ENCODE measurements around the gene IL19. TPM values are rescaled to one million over a fixed set of nuclear protein-coding genes. Genes with fewer than 3 reads are reported as not detected.

The IL19 gene
- polyA plus RNA-seq, 3 donors from 2014 or later, result not detected

DNA sequence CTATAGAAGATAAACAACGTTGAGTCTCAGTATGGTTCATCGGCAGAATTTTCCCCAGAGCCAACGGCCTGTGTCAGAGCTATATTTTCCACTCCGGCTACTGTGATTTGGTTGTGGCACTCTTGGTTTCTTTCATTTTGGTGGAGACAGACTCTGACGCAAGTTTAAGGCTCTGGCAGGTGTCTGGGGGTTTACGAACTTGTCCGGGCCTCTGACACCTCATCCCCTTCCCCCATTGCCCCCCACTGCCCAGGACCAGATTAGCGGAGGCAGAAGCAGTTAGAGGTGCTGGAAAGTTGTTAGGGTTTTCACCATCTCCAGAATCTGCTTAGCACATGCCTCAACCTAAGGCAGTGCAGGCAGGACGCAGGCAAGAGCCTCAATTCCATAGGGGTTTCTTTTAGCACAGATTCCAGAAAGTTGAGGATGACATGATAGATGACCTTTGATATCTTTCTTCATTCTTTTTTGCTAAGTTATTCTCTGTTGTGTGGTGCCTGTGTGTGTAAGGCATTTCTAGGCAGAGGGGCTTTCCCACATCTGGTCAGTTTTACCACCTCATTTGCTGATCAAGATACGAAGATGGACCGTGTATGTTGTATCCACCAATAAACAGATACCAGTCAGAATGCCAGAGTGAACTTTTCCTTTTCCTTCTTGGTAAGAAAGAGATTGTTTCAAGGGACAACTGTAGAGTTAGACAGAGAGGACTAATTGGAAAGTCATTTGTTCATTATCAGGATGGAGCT is 20.1 kb downstream of the IL19 start:
- Mint-ChIP-seq H3K4me1 (peaks cover 38 to 43% of the 10 kb centered on the region in 2 donors), H3K9me3 (no peaks in the 10 kb centered on the region), H3K27ac (no peak overlapping the region), H3K36me3 (no peaks in the 10 kb centered on the region), H3K4me3 (peak overlapping the region in 1 of 5 donors; percentile 30), H3K27me3 (ENCODE audit: low read depth in 3 of 3) (peaks cover 13 to 19% (median 16%) of the 10 kb centered on the region in 3 donors)
- DNase-seq, result no peak

DNA sequence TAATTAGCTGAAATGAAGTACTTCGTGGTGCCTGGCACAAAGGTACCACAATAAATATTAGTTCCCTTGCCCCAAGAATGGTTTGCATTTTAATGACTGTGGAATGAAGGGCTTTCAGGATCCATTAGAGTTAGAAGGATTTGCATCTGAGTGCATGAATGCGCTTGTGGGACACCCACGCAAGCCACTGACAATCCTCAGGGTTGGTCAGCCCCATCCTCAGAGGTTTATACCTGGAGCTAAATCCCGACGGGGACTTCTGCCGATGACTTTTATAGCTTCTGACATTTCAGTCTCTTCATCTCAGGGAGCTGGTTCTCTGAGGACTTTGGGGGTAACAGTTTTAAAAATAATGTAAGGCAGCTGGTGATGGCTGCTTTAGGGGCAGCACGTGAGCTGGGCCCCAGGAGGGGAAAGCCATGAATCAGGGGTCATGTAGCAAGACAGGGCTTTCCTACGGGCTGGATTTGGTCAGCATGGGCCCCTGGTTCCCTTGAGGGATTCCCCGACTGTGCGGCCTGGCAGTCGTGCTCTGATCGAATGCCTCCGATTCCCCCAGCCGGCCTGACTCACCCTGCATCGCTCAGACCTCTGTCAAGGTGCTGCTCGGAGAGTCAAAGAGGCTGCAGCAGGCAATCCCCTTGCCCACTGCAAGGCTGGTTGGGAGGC is 22.5 kb downstream of the IL19 start:
- Mint-ChIP-seq H3K36me3 (no peaks in the 10 kb centered on the region), H3K27ac (no peak overlapping the region), H3K4me3 (no peak overlapping the region), H3K27me3 (ENCODE audit: low read depth in 3 of 3) (peaks cover 8 to 19% (median 13%) of the 10 kb centered on the region in 3 donors), H3K9me3 (no peaks in the 10 kb centered on the region), H3K4me1 (peaks cover 20 to 21% of the 10 kb centered on the region in 2 donors)
- no peak for DNase-seq

DNA sequence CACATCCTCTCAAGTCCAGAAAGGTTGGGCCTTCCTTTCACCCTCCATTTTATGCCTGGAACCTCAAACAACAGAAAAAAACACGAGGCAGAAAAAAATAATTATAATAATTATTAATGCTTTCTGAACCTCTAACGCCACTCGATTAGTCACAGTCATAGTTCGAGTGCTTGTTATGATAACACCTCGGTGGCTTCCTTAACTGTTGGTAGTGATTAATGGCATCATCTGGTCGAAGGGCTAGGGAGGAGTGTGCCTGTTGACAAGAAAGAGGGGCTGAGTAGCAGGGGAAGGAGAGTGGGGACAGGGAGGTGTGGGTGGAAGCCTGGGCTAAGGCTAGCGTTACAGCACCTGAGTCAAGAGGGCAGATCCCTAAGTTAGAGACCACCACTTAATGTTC is 23.0 kb downstream of the IL19 start:
- no peaks in the 10 kb centered on the region for H3K9me3 Mint-ChIP-seq
- peaks cover 7 to 19% (median 13%) of the 10 kb centered on the region in 3 donors for H3K27me3 Mint-ChIP-seq (ENCODE audit: low read depth in 3 of 3)
- no peak for DNase-seq
- no peak overlapping the region for H3K27ac Mint-ChIP-seq
- no peaks in the 10 kb centered on the region for H3K36me3 Mint-ChIP-seq
- H3K4me1 Mint-ChIP-seq, result peaks cover 19 to 20% of the 10 kb centered on the region in 2 donors
- H3K4me3 Mint-ChIP-seq, result no peak overlapping the region

DNA sequence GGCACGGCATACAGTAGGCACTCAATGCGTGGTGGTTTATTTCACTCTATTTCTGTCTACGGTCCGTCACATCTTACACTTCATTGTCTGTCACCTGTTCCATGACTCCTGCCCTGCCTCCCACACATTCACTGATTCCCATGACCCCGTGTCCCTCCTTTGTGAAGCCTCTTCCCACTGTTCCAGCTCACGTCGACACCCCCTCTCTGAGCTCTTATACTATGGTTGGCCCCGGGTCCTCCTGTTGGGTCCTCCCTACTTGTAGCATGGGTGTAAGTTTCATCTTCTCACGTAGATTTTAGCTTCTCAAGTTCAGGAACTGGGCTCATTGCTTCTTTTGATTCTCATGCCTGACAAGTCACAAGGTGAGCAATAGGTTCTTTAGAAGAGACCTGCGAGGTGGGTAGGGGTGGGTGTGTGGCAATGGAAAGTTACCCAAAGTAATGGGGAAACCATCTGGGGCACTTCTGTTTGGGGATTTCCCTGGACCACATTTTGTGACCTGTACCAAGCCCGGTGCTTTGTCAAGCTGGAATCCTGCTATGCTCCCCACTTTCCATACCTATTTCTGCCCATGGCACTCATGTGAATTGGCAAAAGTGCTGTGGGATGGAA is 23.8 kb downstream of the IL19 start:
- Mint-ChIP-seq H3K27me3 (ENCODE audit: low read depth in 3 of 3) (peaks cover 7 to 17% (median 8%) of the 10 kb centered on the region in 3 donors), H3K4me3 (no peak overlapping the region), H3K4me1 (peaks cover 19 to 20% of the 10 kb centered on the region in 2 donors), H3K9me3 (no peaks in the 10 kb centered on the region), H3K27ac (no peak overlapping the region), H3K36me3 (no peaks in the 10 kb centered on the region)
- DNase-seq, result no peak

DNA sequence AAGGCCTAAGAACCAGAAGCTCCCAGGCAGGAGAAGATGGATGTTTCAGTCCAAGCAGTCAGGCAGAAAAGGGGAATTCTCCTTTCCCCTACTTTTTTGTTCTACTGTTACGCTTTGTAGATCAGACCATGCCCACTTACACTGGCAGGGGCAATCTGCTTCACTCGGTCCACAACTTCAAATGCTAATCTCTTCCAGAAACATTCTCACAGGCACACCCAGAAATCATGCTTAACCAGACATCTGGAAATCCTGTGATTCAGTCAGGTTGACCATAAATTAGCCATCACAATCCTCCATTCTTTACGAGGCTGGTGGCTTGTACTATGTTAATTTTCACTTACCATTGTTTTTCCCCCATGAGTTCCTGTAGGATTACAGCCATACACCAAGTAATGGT is 25.5 kb downstream of the IL19 start:
- no peaks in the 10 kb centered on the region for H3K36me3 Mint-ChIP-seq
- no peak for DNase-seq
- H3K4me3 Mint-ChIP-seq, result no peak overlapping the region
- H3K27me3 Mint-ChIP-seq (ENCODE audit: low read depth in 3 of 3), result peaks cover 7 to 8% (median 7%) of the 10 kb centered on the region in 3 donors
- no peaks in the 10 kb centered on the region for H3K9me3 Mint-ChIP-seq
- no peak overlapping the region for H3K27ac Mint-ChIP-seq
- peaks cover 13 to 14% of the 10 kb centered on the region in 2 donors for H3K4me1 Mint-ChIP-seq

DNA sequence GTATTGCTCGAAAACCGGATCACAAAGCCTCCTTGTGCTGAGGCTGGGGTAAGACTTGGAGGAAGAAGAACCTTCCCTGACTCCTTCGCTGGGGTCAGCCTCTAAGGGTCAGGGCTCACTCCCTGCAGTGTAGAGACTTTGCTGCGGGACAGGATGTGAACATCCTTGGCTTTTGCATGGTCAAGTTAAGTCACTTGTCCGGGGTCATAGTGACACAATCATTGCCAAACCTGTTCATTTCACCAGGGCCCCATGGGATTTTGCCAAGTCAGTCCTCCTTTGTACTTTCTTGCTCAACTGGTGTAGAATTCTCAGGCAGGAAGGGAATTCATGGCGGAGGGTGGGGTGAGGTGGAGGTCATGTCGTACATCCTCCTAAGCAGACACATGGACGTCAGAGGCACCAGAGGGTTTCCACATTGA is 26.4 kb downstream of the IL19 start:
- H3K4me1 Mint-ChIP-seq, result peaks cover 5 to 7% of the 10 kb centered on the region in 2 donors
- no peak for DNase-seq
- no peak overlapping the region for H3K4me3 Mint-ChIP-seq
- H3K27me3 Mint-ChIP-seq (ENCODE audit: low read depth in 3 of 3), result peaks cover 5 to 12% (median 12%) of the 10 kb centered on the region in 3 donors
- H3K36me3 Mint-ChIP-seq, result peaks cover 0 to 7% (median 0%) of the 10 kb centered on the region in 3 donors
- H3K9me3 Mint-ChIP-seq, result no peaks in the 10 kb centered on the region
- no peak overlapping the region for H3K27ac Mint-ChIP-seq

DNA sequence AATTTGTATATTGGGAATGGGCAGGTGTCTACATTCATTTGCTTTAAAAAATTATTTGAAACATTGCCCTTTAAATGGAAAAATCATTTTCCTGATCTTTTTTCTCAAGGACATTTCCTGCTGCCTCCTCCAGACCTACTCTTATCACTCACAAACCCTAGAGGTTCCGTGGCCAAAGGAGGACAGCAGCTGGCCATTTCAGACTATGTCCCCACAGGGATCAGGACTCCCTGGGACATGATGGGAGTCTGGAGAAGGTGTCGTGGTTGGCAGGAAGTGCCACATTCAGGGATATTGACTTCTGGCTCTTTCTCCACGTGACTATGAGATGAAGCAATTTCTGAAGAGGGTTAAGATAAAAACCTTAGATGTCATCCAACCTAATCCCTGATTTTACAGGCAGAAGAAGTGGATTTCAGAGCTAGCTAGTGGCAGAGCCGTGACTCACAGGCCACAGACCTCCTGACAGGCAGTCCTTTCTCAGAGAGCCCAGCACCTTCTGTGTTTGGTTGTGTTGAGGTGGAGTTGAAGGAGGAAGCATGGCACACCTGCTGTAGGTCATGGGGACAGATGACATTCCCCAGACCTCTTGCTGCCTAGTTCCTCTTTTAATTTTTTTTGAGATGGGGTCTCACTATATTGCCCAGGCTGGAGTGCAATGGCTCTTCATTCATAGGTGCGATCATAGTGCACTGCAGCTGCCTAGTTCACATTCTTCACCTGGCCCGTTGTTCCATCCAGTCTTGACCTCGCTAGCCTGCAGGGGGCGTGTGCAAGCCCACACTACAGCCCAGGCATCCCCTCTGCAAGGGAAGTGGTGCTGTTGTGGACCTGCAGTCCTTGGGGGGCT is 27.2 kb downstream of the IL19 start:
- Mint-ChIP-seq H3K4me3 (no peak overlapping the region), H3K27ac (no peak overlapping the region), H3K36me3 (peaks cover 0 to 7% (median 0%) of the 10 kb centered on the region in 3 donors), H3K27me3 (ENCODE audit: low read depth in 3 of 3) (peaks cover 5 to 12% (median 12%) of the 10 kb centered on the region in 3 donors), H3K9me3 (no peaks in the 10 kb centered on the region), H3K4me1 (peaks cover 0 to 3% of the 10 kb centered on the region in 2 donors)
- DNase-seq, result peak in 2 of 3 donors; percentile 26 to 28

DNA sequence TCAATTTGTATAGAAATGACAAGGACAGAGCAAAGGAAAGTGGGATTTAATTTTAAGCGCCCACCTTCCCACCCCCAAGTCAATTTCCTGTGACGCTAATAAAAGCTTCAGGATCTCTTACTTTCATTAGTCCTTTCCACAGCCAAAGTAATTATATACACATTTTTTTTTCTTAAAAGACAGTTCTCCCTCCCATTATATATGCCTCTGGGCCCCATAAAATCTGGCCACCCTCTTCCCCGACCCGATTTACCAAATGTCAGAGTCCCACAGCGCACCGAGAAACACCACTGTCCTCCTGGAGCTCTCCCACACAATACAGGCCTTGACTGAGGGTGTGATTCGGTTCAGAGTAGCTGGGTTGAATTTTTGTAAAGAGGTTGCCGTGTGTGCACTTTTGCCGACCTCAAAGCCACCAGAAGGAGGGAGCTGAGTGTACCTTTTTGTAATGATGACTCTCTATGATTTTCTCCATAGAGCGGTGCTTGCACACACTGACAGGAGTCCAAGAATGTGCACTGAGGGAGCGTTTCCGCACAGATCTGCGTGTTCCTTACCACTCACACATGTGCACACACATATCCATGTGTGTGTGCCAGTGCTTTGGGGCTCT is 27.9 kb downstream of the IL19 start:
- H3K36me3 Mint-ChIP-seq, result peaks cover 0 to 7% (median 0%) of the 10 kb centered on the region in 3 donors
- peaks cover 0 to 5% of the 10 kb centered on the region in 2 donors for H3K4me1 Mint-ChIP-seq
- H3K27ac Mint-ChIP-seq, result no peak overlapping the region
- peaks cover 5 to 12% (median 12%) of the 10 kb centered on the region in 3 donors for H3K27me3 Mint-ChIP-seq (ENCODE audit: low read depth in 3 of 3)
- no peak for DNase-seq
- no peak overlapping the region for H3K4me3 Mint-ChIP-seq
- H3K9me3 Mint-ChIP-seq, result no peaks in the 10 kb centered on the region

DNA sequence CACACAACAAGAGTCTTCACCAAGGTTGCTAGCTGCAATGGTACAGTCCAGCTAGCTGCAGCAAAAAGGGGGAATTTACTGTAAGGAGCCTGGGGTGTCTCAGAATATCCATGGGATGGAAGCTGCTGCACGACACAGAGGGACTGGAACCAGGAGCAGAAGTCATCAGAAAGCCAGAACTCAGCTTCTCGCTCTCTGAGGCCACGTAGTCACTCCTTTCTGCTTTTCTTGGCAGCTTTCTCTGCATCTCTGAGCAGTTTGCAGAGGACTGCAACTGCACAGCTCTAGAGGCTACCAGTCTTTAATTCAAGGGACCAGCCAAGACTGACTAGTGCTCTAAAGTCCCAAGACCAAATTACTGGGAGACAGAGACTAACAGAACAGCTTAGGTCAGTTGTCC is 28.7 kb downstream of the IL19 start:
- Mint-ChIP-seq H3K27me3 (ENCODE audit: low read depth in 3 of 3) (peaks cover 3 to 12% (median 7%) of the 10 kb centered on the region in 3 donors), H3K36me3 (peaks cover 0 to 7% (median 0%) of the 10 kb centered on the region in 3 donors), H3K27ac (no peak overlapping the region), H3K4me1 (peaks cover 0 to 4% of the 10 kb centered on the region in 2 donors), H3K4me3 (no peak overlapping the region), H3K9me3 (no peaks in the 10 kb centered on the region)
- DNase-seq, result no peak

DNA sequence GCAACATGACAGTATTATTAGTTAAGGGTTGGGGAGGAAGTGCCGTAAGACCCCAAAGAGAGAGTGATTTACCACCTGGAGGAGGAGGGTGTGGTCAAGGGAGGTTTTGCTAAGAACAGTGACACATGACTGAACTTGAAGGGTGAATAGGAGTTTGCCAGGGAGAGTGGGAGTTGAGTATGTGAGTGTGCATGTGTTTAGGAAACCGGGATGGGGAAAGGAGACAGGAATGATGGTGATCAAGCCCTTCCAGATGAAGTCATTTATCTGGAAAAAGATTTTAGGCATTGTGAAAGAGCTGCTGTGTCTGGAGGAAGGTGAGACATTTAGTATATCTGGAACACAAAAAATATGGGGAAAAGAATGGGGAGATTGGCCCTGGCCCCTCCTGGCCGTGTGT is 29.8 kb downstream of the IL19 start:
- peaks cover 0 to 9% (median 6%) of the 10 kb centered on the region in 3 donors for H3K27me3 Mint-ChIP-seq (ENCODE audit: low read depth in 3 of 3)
- peaks cover 0 to 2% of the 10 kb centered on the region in 2 donors for H3K4me1 Mint-ChIP-seq
- peaks cover 0 to 7% (median 0%) of the 10 kb centered on the region in 3 donors for H3K36me3 Mint-ChIP-seq
- no peak overlapping the region for H3K4me3 Mint-ChIP-seq
- H3K27ac Mint-ChIP-seq, result peak overlapping the region in 1 of 6 donors; percentile 50
- no peaks in the 10 kb centered on the region for H3K9me3 Mint-ChIP-seq
- DNase-seq, result no peak

DNA sequence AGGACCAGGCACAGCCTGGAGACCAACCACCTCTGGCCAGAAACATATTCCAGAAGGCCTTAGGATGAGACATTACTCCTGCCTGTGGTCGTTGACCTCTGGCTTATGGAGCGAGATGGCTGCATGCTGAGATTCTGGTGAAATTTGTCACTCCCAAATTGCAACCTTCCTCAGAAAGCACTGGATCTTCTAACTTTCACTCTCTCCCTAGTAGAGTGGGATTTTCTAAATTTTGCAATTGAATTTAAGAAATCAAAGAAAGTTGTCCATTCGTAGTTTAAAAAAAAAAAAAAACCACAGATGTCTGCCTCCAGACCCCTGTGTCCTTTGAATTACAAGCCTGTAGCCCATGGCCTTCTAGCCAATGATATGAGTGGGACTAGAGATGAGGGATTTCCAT is 30.3 kb downstream of the IL19 start:
- Mint-ChIP-seq H3K4me3 (no peak overlapping the region), H3K27me3 (ENCODE audit: low read depth in 3 of 3) (peaks cover 0 to 9% (median 6%) of the 10 kb centered on the region in 3 donors), H3K4me1 (peaks cover 0 to 2% of the 10 kb centered on the region in 2 donors), H3K27ac (no peak overlapping the region), H3K36me3 (peaks cover 0 to 7% (median 0%) of the 10 kb centered on the region in 3 donors), H3K9me3 (no peaks in the 10 kb centered on the region)
- no peak for DNase-seq

DNA sequence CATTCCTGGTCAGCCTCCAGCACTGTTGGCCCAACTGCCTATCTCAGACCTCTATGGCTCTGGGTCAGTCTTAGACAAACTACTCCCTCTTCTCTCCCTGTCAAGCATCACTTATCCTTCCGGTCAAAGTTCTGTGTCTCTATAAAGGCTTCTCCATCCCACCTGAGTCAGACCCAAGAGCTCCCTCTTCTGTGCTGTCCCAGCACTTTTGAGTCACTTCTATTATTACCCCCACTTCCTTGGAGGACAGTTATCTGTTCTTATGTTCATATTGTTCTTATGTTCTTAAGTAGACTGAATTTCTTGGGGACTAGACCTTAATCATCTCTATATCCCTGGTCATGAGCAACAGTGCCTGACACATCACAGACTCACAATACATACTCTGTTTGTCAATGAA is 30.9 kb downstream of the IL19 start:
- no peak overlapping the region for H3K4me3 Mint-ChIP-seq
- H3K4me1 Mint-ChIP-seq, result peaks cover 0 to 2% of the 10 kb centered on the region in 2 donors
- H3K9me3 Mint-ChIP-seq, result no peaks in the 10 kb centered on the region
- H3K36me3 Mint-ChIP-seq, result peaks cover 0 to 7% (median 0%) of the 10 kb centered on the region in 3 donors
- H3K27me3 Mint-ChIP-seq (ENCODE audit: low read depth in 3 of 3), result peaks cover 0 to 9% (median 6%) of the 10 kb centered on the region in 3 donors
- no peak for DNase-seq
- H3K27ac Mint-ChIP-seq, result peak overlapping the region in 3 of 6 donors; percentile 0 to 80 (median 50)

DNA sequence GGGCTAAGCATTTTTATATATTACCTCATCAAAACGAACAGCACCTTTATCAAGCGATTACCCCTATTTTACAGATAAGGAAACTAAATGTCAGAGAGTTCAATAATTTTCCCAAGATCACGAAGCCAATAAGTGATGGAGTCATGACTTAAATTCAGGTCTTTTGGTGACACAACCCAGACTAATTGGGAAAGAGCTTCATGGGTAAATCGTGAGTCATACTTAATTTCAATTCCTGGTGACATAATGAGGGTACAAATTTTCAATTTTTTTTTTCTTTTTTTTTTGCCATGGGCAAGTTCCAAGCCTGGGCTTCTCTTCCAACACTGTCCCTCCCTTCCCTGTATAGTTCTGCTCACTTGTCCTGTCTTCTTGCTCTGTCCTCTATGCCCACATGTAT is 31.8 kb downstream of the IL19 start:
- Mint-ChIP-seq H3K9me3 (no peaks in the 10 kb centered on the region), H3K4me3 (no peak overlapping the region), H3K36me3 (peaks cover 0 to 7% (median 0%) of the 10 kb centered on the region in 3 donors), H3K4me1 (peaks cover 0 to 2% of the 10 kb centered on the region in 2 donors), H3K27me3 (ENCODE audit: low read depth in 3 of 3) (peaks cover 0 to 9% (median 6%) of the 10 kb centered on the region in 3 donors), H3K27ac (peak overlapping the region in 2 of 6 donors; percentile 17 to 93)
- no peak for DNase-seq

All from immature natural killer cell (primary cell).